Sigmoid colon (tissue), 7 donors: ENCODE results near the gene IQCE. TPM values are rescaled to one million over a fixed set of nuclear protein-coding genes. Genes with fewer than 3 reads are reported as not detected.

Source experiments
- DNase-seq: peaks from one replicate; pipeline ENCODE4 v3.0.0-alpha.2; 2019
- H3K27ac ChIP-seq, 4 donors: fragments of 200-600 bp; sonication (generic); one replicate each; pipeline ENCODE4 v1.5.1; 2016 to 2019; ENCODE audit warnings: mild to moderate bottlenecking in 1 of 4
- H3K27me3 ChIP-seq, 3 donors: fragments of 200-600 bp; sonication (generic); one replicate each; pipeline ENCODE4 v1.5.1; 2019; ENCODE audit warnings: mild to moderate bottlenecking in 1 of 3
- H3K36me3 ChIP-seq, 4 donors: fragments of 200-600 bp; sonication (generic); one replicate each; pipeline ENCODE4 v1.5.1; 2016 to 2019
- H3K4me1 ChIP-seq, 4 donors: fragments of 200-600 bp; sonication (generic); one replicate each; pipeline ENCODE4 v1.5.1; 2017 to 2019
- H3K4me3 ChIP-seq, 4 donors: fragments of 200-600 bp; sonication (generic); one replicate each; pipeline ENCODE4 v1.5.1; 2017 to 2019; ENCODE audit warnings: mild to moderate bottlenecking in 2 of 4, moderate library complexity in 1 of 4
- H3K9me3 ChIP-seq, 4 donors: fragments of 200-600 bp in 3 of 4; sonication (generic) in 3 of 4; one replicate each; pipeline versions ENCODE4 v1.5.1 to v1.6.1; 2013 to 2019
- CTCF ChIP-seq, 4 experiments: fragments of 450-650 bp in 3 of 4; fragments of 200-600 bp in 1 of 4; IDR thresholded peaks; one replicate each; pipeline ENCODE4 v1.5.1; 2016 to 2019; ENCODE audit warnings: antibody characterized with exemption in 4 of 4, mild to moderate bottlenecking in 3 of 4, moderate library complexity in 2 of 4
- EP300 ChIP-seq, 4 donors: sonication (generic); formaldehyde crosslinking; IDR thresholded peaks; one replicate each; pipeline ENCODE4 v1.6.1; 2017; ENCODE audit warnings: antibody characterized with exemption in 4 of 4
- POLR2A ChIP-seq, 2 donors: fragments of 450-650 bp; IDR thresholded peaks; one replicate each; pipeline ENCODE4 v1.6.1; 2016; ENCODE audit warnings: antibody characterized with exemption in 2 of 2, mild to moderate bottlenecking in 2 of 2, moderate library complexity in 2 of 2
- POLR2AphosphoS5 ChIP-seq, 4 donors: sonication (generic); formaldehyde crosslinking; IDR thresholded peaks; one replicate each; pipeline ENCODE4 v1.6.1; 2017; ENCODE audit warnings: antibody characterized with exemption in 4 of 4
- WGBS, 2 donors: extraction: QIAGEN DNeasy Blood & Tissue Kit; methylation state at CpG; one replicate each; pipeline ENCODE4 v1.1.7; 2013; 5-methylcytosine and 5-hydroxymethylcytosine counted together
- intact Hi-C: fragments of 100-400 bp; cut with DNase I; formaldehyde crosslinking; loops from one replicate; pipeline ENCODE4 v1.15.1; 2023
- polyA plus RNA-seq, 3 donors: library from polyadenylated mRNA; stranded (reverse); fragments of 200-250 nt; gene quantifications; one replicate each; pipeline ENCODE4 v1.2.3, GENCODE V29; 2013
- total RNA-seq, 4 donors: library from RNA; depleted of rRNA; stranded (reverse); fragments of >200 nt; gene quantifications; one replicate each; pipeline ENCODE4 v1.1.0, GENCODE V29; 2016
- donor health status: healthy with polysubstance abuse.
- donor health status: Bipolar disorder and iron deficiency.
- donor health status: healthy.

The IQCE gene
- total and polyA plus RNA-seq, 7 donors = 6.4 to 22.4 (median 9.6) TPM

- intact Hi-C loops = no loop called here
- 7 to 12% methylated on average over 12 of the region's 12 CpGs for WGBS, 2 donors
- Histone ChIP-seq H3K4me3 (peak overlapping the region; percentile 1 to 57 (median 49)), H3K36me3 (no peaks in the 10 kb centered on the region), H3K27ac (peak overlapping the region; percentile 10 to 48 (median 34)), H3K4me1 (peaks cover 0 to 61% (median 42%) of the 10 kb centered on the region in 4 donors), H3K27me3 (peaks cover 42 to 65% (median 61%) of the 10 kb centered on the region in 3 donors), H3K9me3 (no peaks in the 10 kb centered on the region)
- TF ChIP-seq POLR2AphosphoS5 (IDR thresholded peaks at IDR 0.05) = no peak
- TF ChIP-seq EP300 (IDR thresholded peaks at IDR 0.05) = no peak
- TF ChIP-seq CTCF (IDR thresholded peaks at IDR 0.05) = no peak
- no peak for TF ChIP-seq POLR2A (IDR thresholded peaks at IDR 0.05)
- no peak for DNase-seq
Observed at GRCh38 chr7:2520761-2521290, 38.0 kb upstream of the IQCE start.

GRCh38 chr7:2521341-2521745, 37.4 kb upstream of the IQCE start:
- intact Hi-C loops = no loop called here
- H3K4me1 ChIP-seq = peaks cover 0 to 61% (median 42%) of the 10 kb centered on the region in 4 donors
- no peaks in the 10 kb centered on the region for H3K36me3 ChIP-seq
- H3K4me3 ChIP-seq = peak overlapping the region; percentile 1 to 57 (median 49)
- DNase-seq = no peak
- no peaks in the 10 kb centered on the region for H3K9me3 ChIP-seq
- peak overlapping the region; percentile 10 to 48 (median 34) for H3K27ac ChIP-seq
- no peak for TF ChIP-seq POLR2AphosphoS5 (IDR thresholded peaks at IDR 0.05)
- no peak for TF ChIP-seq POLR2A (IDR thresholded peaks at IDR 0.05)
- TF ChIP-seq CTCF (IDR thresholded peaks at IDR 0.05) = no peak
- no peak for TF ChIP-seq EP300 (IDR thresholded peaks at IDR 0.05)
- peaks cover 42 to 70% (median 66%) of the 10 kb centered on the region in 3 donors for H3K27me3 ChIP-seq
- 5 to 23% methylated on average over 21 of the region's 21 CpGs for WGBS, 2 donors

- DNase-seq = no peak
- H3K4me3 ChIP-seq = peak overlapping the region in 3 of 4 donors; percentile 47 to 57 (median 51)
- no peaks in the 10 kb centered on the region for H3K9me3 ChIP-seq
- no peaks in the 10 kb centered on the region for H3K36me3 ChIP-seq
- TF ChIP-seq POLR2A (IDR thresholded peaks at IDR 0.05) = no peak
- TF ChIP-seq POLR2AphosphoS5 (IDR thresholded peaks at IDR 0.05) = no peak
- no peak for TF ChIP-seq CTCF (IDR thresholded peaks at IDR 0.05)
- TF ChIP-seq EP300 (IDR thresholded peaks at IDR 0.05) = no peak
- WGBS, 2 donors = 7 to 14% methylated on average over 17 of the region's 17 CpGs
- intact Hi-C loops = no loop called here
- peaks cover 42 to 77% (median 73%) of the 10 kb centered on the region in 3 donors for H3K27me3 ChIP-seq
- peaks cover 0 to 61% (median 42%) of the 10 kb centered on the region in 4 donors for H3K4me1 ChIP-seq
- peak overlapping the region; percentile 7 to 58 (median 40) for H3K27ac ChIP-seq
Observed at GRCh38 chr7:2521952-2522591, 36.7 kb upstream of the IQCE start.

GRCh38 chr7:2522780-2523433, 35.9 kb upstream of the IQCE start:
- no peaks in the 10 kb centered on the region for H3K9me3 ChIP-seq
- WGBS, 2 donors = 10 to 41% methylated on average over 19 of the region's 19 CpGs
- DNase-seq = no peak
- H3K27ac ChIP-seq = peak overlapping the region; percentile 7 to 58 (median 52)
- TF ChIP-seq POLR2AphosphoS5 (IDR thresholded peaks at IDR 0.05) = no peak
- TF ChIP-seq CTCF (IDR thresholded peaks at IDR 0.05) = no peak
- TF ChIP-seq POLR2A (IDR thresholded peaks at IDR 0.05) = no peak
- no peak for TF ChIP-seq EP300 (IDR thresholded peaks at IDR 0.05)
- H3K4me1 ChIP-seq = peaks cover 0 to 62% (median 42%) of the 10 kb centered on the region in 4 donors
- peak overlapping the region in 2 of 4 donors; percentile 51 to 57 for H3K4me3 ChIP-seq
- H3K27me3 ChIP-seq = peaks cover 42 to 85% (median 79%) of the 10 kb centered on the region in 3 donors
- H3K36me3 ChIP-seq = no peaks in the 10 kb centered on the region
- intact Hi-C loops = no loop called here
